ENCODE results near the gene CABLES1. TPM values are rescaled to one million over a fixed set of nuclear protein-coding genes. Genes with fewer than 3 reads are reported as not detected.

The CABLES1 gene
- total RNA-seq, 8 experiments from 2014 or later: 0.56 to 4.6 (median 2.4) TPM

GRCh38 chr18:23243178-23243577 lies 107.9 kb downstream of the CABLES1 start:
- in situ Hi-C loops (cut with MboI; ENCODE audit: low pct_unique_long_range_greater_than_20kb in 2 of 9, low sequenced_read_pairs in 9 of 9, unreplicated experiment in 9 of 9): no loop called here
- peaks cover 4 to 7% of the 10 kb centered on the region in 2 donors for H3K4me1 ChIP-seq (replicated peaks in 1 of 2)
- H3K27ac ChIP-seq: no peak overlapping the region
- no peak overlapping the region for H3K4me3 ChIP-seq
- 67 to 100% (median 80%) methylated on average over 1 to 3 of the region's 3 CpGs; no CpG with 5 or more reads in 3 of the 10 experiments for WGBS, 10 experiments
- ATAC-seq (replicated peaks in 6 of 8): peak in 1 of 8 experiments; percentile 41

GRCh38 chr18:23243816-23244215 lies 108.5 kb downstream of the CABLES1 start:
- 81 to 100% (median 93%) methylated on average over 1 to 12 of the region's 12 CpGs for WGBS, 10 experiments
- no peak overlapping the region for H3K27ac ChIP-seq
- in situ Hi-C loops (cut with MboI; ENCODE audit: low pct_unique_long_range_greater_than_20kb in 2 of 9, low sequenced_read_pairs in 9 of 9, unreplicated experiment in 9 of 9): no loop called here
- no peak for ATAC-seq (replicated peaks in 6 of 8)
- peaks cover 4 to 7% of the 10 kb centered on the region in 2 donors for H3K4me1 ChIP-seq (replicated peaks in 1 of 2)
- no peak overlapping the region for H3K4me3 ChIP-seq

- H3K4me1 ChIP-seq (replicated peaks in 1 of 2): peaks cover 4 to 7% of the 10 kb centered on the region in 2 donors
- no peak overlapping the region for H3K27ac ChIP-seq
- ATAC-seq (replicated peaks in 6 of 8): peak in 6 of 8 experiments; percentile 18 to 65 (median 44)
- 41 to 100% (median 68%) methylated on average over 1 to 11 of the region's 12 CpGs; no CpG with 5 or more reads in 2 of the 10 experiments for WGBS, 10 experiments
- in situ Hi-C loops (cut with MboI; ENCODE audit: low pct_unique_long_range_greater_than_20kb in 2 of 9, low sequenced_read_pairs in 9 of 9, unreplicated experiment in 9 of 9): no loop called here
- no peak overlapping the region for H3K4me3 ChIP-seq
Observed at GRCh38 chr18:23244401-23244800, 109.1 kb downstream of the CABLES1 start.

GRCh38 chr18:23245461-23245860 lies 110.2 kb downstream of the CABLES1 start:
- Histone ChIP-seq H3K27ac (no peak overlapping the region), H3K4me3 (no peak overlapping the region), H3K4me1 (replicated peaks in 1 of 2) (peaks cover 4 to 7% of the 10 kb centered on the region in 2 donors)
- in situ Hi-C loops (cut with MboI; ENCODE audit: low pct_unique_long_range_greater_than_20kb in 2 of 9, low sequenced_read_pairs in 9 of 9, unreplicated experiment in 9 of 9): no loop called here
- 80 to 100% (median 95%) methylated on average over 1 to 5 of the region's 6 CpGs; no CpG with 5 or more reads in 5 of the 10 experiments for WGBS, 10 experiments
- no peak for ATAC-seq (replicated peaks in 6 of 8)

GRCh38 chr18:23247331-23247730 lies 112.0 kb downstream of the CABLES1 start:
- in situ Hi-C loops (cut with MboI; ENCODE audit: low pct_unique_long_range_greater_than_20kb in 2 of 9, low sequenced_read_pairs in 9 of 9, unreplicated experiment in 9 of 9): no loop called here
- peaks cover 4 to 7% of the 10 kb centered on the region in 2 donors for H3K4me1 ChIP-seq (replicated peaks in 1 of 2)
- WGBS, 10 experiments: 90 to 100% (median 96%) methylated on average over 1 to 8 of the region's 10 CpGs; no CpG with 5 or more reads in 6 of the 10 experiments
- no peak overlapping the region for H3K4me3 ChIP-seq
- no peak for ATAC-seq (replicated peaks in 6 of 8)
- no peak overlapping the region for H3K27ac ChIP-seq

- ATAC-seq (replicated peaks in 6 of 8): no peak
- in situ Hi-C loops (cut with MboI; ENCODE audit: low pct_unique_long_range_greater_than_20kb in 2 of 9, low sequenced_read_pairs in 9 of 9, unreplicated experiment in 9 of 9): no loop called here
- no peak overlapping the region for H3K4me3 ChIP-seq
Observed at GRCh38 chr18:23247896-23248295, 112.6 kb downstream of the CABLES1 start.

GRCh38 chr18:23248826-23249225 lies 113.5 kb downstream of the CABLES1 start:
- WGBS, 10 experiments: 83 to 100% (median 96%) methylated on average over 1 to 2 of the region's 2 CpGs; no CpG with 5 or more reads in 6 of the 10 experiments
- Histone ChIP-seq H3K4me1 (replicated peaks in 1 of 2) (peaks cover 4 to 7% of the 10 kb centered on the region in 2 donors), H3K4me3 (no peak overlapping the region), H3K27ac (no peak overlapping the region)
- in situ Hi-C loops (cut with MboI; ENCODE audit: low pct_unique_long_range_greater_than_20kb in 2 of 9, low sequenced_read_pairs in 9 of 9, unreplicated experiment in 9 of 9): no loop called here
- no peak for ATAC-seq (replicated peaks in 6 of 8)

More at GRCh38 chr18:23247896-23248295, 112.6 kb downstream of the CABLES1 start:
- WGBS, 10 experiments: 90 to 100% (median 97%) methylated on average over 1 to 8 of the region's 14 CpGs; no CpG with 5 or more reads in 6 of the 10 experiments
- Histone ChIP-seq H3K4me1 (replicated peaks in 1 of 2) (peaks cover 4 to 7% of the 10 kb centered on the region in 2 donors), H3K27ac (no peak overlapping the region)

GRCh38 chr18:23249348-23249747 lies 114.1 kb downstream of the CABLES1 start:
- in situ Hi-C loops (cut with MboI; ENCODE audit: low pct_unique_long_range_greater_than_20kb in 2 of 9, low sequenced_read_pairs in 9 of 9, unreplicated experiment in 9 of 9): no loop called here
- 17 to 100% (median 100%) methylated on average over 1 to 2 of the region's 7 CpGs; no CpG with 5 or more reads in 3 of the 10 experiments for WGBS, 10 experiments
- H3K4me1 ChIP-seq (replicated peaks in 1 of 2): peaks cover 1 to 2% of the 10 kb centered on the region in 2 donors
- no peak overlapping the region for H3K4me3 ChIP-seq
- no peak for ATAC-seq (replicated peaks in 6 of 8)
- H3K27ac ChIP-seq: no peak overlapping the region

GRCh38 chr18:23250893-23251656 lies 115.8 kb downstream of the CABLES1 start:
- no peak for ATAC-seq (replicated peaks in 6 of 8)
- Histone ChIP-seq H3K4me3 (no peak overlapping the region), H3K4me1 (replicated peaks in 1 of 2) (no peaks in the 10 kb centered on the region), H3K27ac (no peak overlapping the region)
- in situ Hi-C loops (cut with MboI; ENCODE audit: low pct_unique_long_range_greater_than_20kb in 2 of 9, low sequenced_read_pairs in 9 of 9, unreplicated experiment in 9 of 9): no loop called here
- WGBS, 10 experiments: 51 to 100% (median 92%) methylated on average over 2 to 13 of the region's 13 CpGs; no CpG with 5 or more reads in 1 of the 10 experiments

- H3K4me1 ChIP-seq (replicated peaks in 1 of 2): no peaks in the 10 kb centered on the region
- no peak overlapping the region for H3K4me3 ChIP-seq
- ATAC-seq (replicated peaks in 6 of 8): no peak
- in situ Hi-C loops (cut with MboI; ENCODE audit: low pct_unique_long_range_greater_than_20kb in 2 of 9, low sequenced_read_pairs in 9 of 9, unreplicated experiment in 9 of 9): no loop called here
- 89 to 100% (median 96%) methylated on average over 1 to 12 of the region's 12 CpGs for WGBS, 10 experiments
- no peak overlapping the region for H3K27ac ChIP-seq
Observed at GRCh38 chr18:23253630-23254029, 118.3 kb downstream of the CABLES1 start.

- WGBS, 10 experiments: 78 to 100% (median 94%) methylated on average over 2 to 7 of the region's 9 CpGs
- Histone ChIP-seq H3K4me3 (no peak overlapping the region), H3K4me1 (replicated peaks in 1 of 2) (peaks cover 16 to 18% of the 10 kb centered on the region in 2 donors), H3K27ac (no peak overlapping the region)
- no peak for ATAC-seq (replicated peaks in 6 of 8)
- in situ Hi-C loops (cut with MboI; ENCODE audit: low pct_unique_long_range_greater_than_20kb in 2 of 9, low sequenced_read_pairs in 9 of 9, unreplicated experiment in 9 of 9): no loop called here
Observed at GRCh38 chr18:23257137-23257536, 121.9 kb downstream of the CABLES1 start.

- H3K4me3 ChIP-seq: no peak overlapping the region
- H3K4me1 ChIP-seq (replicated peaks in 1 of 2): peaks cover 16 to 18% of the 10 kb centered on the region in 2 donors
- peak in 2 of 8 experiments; percentile 12 to 60 for ATAC-seq (replicated peaks in 6 of 8)
- in situ Hi-C loops (cut with MboI; ENCODE audit: low pct_unique_long_range_greater_than_20kb in 2 of 9, low sequenced_read_pairs in 9 of 9, unreplicated experiment in 9 of 9): no loop called here
- H3K27ac ChIP-seq: no peak overlapping the region
- WGBS, 10 experiments: 47 to 100% (median 90%) methylated on average over 1 to 20 of the region's 25 CpGs; no CpG with 5 or more reads in 1 of the 10 experiments
Observed at GRCh38 chr18:23257686-23258565, 122.6 kb downstream of the CABLES1 start.

Data from motor neuron (in vitro differentiated cells).